Measurements from ENCODE around the gene APBB1IP.

GRCh38 chr10:26391701-26392695, 46.1 kb upstream of the APBB1IP start:
- no peak for TF ChIP-seq POLR2A (IDR thresholded peaks at IDR 0.05)
- TF ChIP-seq, protein P1, sequence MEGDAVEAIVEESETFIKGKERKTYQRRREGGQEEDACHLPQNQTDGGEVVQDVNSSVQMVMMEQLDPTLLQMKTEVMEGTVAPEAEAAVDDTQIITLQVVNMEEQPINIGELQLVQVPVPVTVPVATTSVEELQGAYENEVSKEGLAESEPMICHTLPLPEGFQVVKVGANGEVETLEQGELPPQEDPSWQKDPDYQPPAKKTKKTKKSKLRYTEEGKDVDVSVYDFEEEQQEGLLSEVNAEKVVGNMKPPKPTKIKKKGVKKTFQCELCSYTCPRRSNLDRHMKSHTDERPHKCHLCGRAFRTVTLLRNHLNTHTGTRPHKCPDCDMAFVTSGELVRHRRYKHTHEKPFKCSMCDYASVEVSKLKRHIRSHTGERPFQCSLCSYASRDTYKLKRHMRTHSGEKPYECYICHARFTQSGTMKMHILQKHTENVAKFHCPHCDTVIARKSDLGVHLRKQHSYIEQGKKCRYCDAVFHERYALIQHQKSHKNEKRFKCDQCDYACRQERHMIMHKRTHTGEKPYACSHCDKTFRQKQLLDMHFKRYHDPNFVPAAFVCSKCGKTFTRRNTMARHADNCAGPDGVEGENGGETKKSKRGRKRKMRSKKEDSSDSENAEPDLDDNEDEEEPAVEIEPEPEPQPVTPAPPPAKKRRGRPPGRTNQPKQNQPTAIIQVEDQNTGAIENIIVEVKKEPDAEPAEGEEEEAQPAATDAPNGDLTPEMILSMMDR (IDR thresholded peaks at IDR 0.05) = no peak
- no peak for TF ChIP-seq POLR2AphosphoS5 (IDR thresholded peaks at IDR 0.05)
